CD14-positive monocyte (primary cell): ENCODE data around the gene CDH15. TPM values are rescaled to one million over a fixed set of nuclear protein-coding genes. Genes with fewer than 3 reads are reported as not detected.

Experiments
- DNase-seq, 3 donors: peaks; one replicate each; pipeline ENCODE4 v3.0.0-alpha.2; 2011 to 2022
- H2AFZ ChIP-seq: 2 replicates; pipeline ENCODE4 v1.6.0; 2012; ENCODE audit warnings: mild to moderate bottlenecking, low read depth, low read length, inconsistent platforms; ENCODE audit not compliant: insufficient read depth, poor library complexity, severe bottlenecking
- H3K27ac ChIP-seq, 2 donors: 1 replicate in 1 of 2; 2 replicates in 1 of 2; pipeline ENCODE4 v1.5.1; 2012 to 2013; ENCODE audit warnings: low read length in 2 of 2, control low read depth in 1 of 2, inconsistent platforms in 1 of 2, low read depth in 1 of 2, mild to moderate bottlenecking in 1 of 2
- H3K27me3 ChIP-seq, 2 donors: one replicate each; pipeline versions ENCODE4 v1.6.0 to v1.6.1; 2011 to 2013; ENCODE audit warnings: low read length in 2 of 2; ENCODE audit not compliant: control insufficient read depth in 2 of 2, insufficient read depth in 2 of 2
- H3K36me3 ChIP-seq, 2 donors: replicated peaks in 1 of 2; 1 replicate in 1 of 2; 2 replicates in 1 of 2; pipeline versions ENCODE4 v1.5.1 to v1.6.1; 2012 to 2013; ENCODE audit warnings: low read length in 2 of 2, control low read depth in 1 of 2, inconsistent platforms in 1 of 2, mild to moderate bottlenecking in 1 of 2; ENCODE audit not compliant: insufficient read depth in 2 of 2, control insufficient read depth in 1 of 2
- H3K4me1 ChIP-seq, 2 donors: 1 replicate in 1 of 2; 2 replicates in 1 of 2; pipeline versions ENCODE4 v1.5.1 to v1.6.1; 2012 to 2013; ENCODE audit warnings: low read length in 2 of 2, control low read depth in 1 of 2, inconsistent platforms in 1 of 2, mild to moderate bottlenecking in 1 of 2, moderate library complexity in 1 of 2; ENCODE audit not compliant: insufficient read depth in 2 of 2, control insufficient read depth in 1 of 2
- H3K4me2 ChIP-seq: replicated peaks from 2 replicates; pipeline ENCODE3; 2012; ENCODE audit warnings: low read length, moderate library complexity, mild to moderate bottlenecking; ENCODE audit not compliant: poor library complexity, severe bottlenecking; ENCODE audit errors: extremely low read depth
- H3K4me3 ChIP-seq, 3 experiments: fragments of 200-600 bp in 1 of 3; sonication (generic) in 1 of 3; replicated peaks in 1 of 3; 1 replicate in 2 of 3; 2 replicates in 1 of 3; pipeline ENCODE4 v1.5.1; 2011 to 2013; ENCODE audit warnings: low read length in 3 of 3, mild to moderate bottlenecking in 3 of 3, control low read depth in 2 of 3, low read depth in 2 of 3, inconsistent platforms in 1 of 3, moderate library complexity in 1 of 3
- H3K79me2 ChIP-seq: 2 replicates; pipeline ENCODE4 v1.6.0; 2012; ENCODE audit warnings: mild to moderate bottlenecking, control low read depth, inconsistent platforms, low read length, moderate library complexity; ENCODE audit not compliant: insufficient read depth
- H3K9ac ChIP-seq: 2 replicates; pipeline ENCODE4 v1.6.0; 2017; ENCODE audit warnings: low read length, mild to moderate bottlenecking; ENCODE audit not compliant: insufficient read depth, poor library complexity, severe bottlenecking
- H3K9me3 ChIP-seq, 2 donors: replicated peaks in 1 of 2; 1 replicate in 1 of 2; 2 replicates in 1 of 2; pipeline versions ENCODE4 v1.5.1 to v1.6.1; 2012 to 2013; ENCODE audit warnings: low read length in 2 of 2, control low read depth in 1 of 2; ENCODE audit not compliant: control insufficient read depth in 1 of 2, insufficient read depth in 1 of 2
- H4K20me1 ChIP-seq: 2 replicates; pipeline ENCODE4 v1.6.0; 2012; ENCODE audit warnings: mild to moderate bottlenecking, low read length, control low read depth, moderate library complexity; ENCODE audit not compliant: insufficient read depth
- H3K27ac Mint-ChIP-seq, 7 donors: one replicate each; pipeline ENCODE4 v1.8.0; 2020; ENCODE audit warnings: mild to moderate bottlenecking in 7 of 7, mixed read lengths in 7 of 7, moderate library complexity in 6 of 7, inconsistent platforms in 2 of 7
- H3K27me3 Mint-ChIP-seq, 3 donors: one replicate each; pipeline ENCODE4 v1.8.0; 2021 to 2022; ENCODE audit warnings: low read depth in 3 of 3, mild to moderate bottlenecking in 3 of 3, mixed read lengths in 3 of 3, moderate library complexity in 3 of 3, inconsistent platforms in 1 of 3
- H3K36me3 Mint-ChIP-seq, 2 donors: one replicate each; pipeline ENCODE4 v1.8.0; 2020; ENCODE audit warnings: mixed read lengths in 2 of 2, inconsistent platforms in 1 of 2, mild to moderate bottlenecking in 1 of 2
- H3K4me1 Mint-ChIP-seq: one replicate; pipeline ENCODE4 v1.8.0; 2020; ENCODE audit warnings: mild to moderate bottlenecking, mixed read lengths
- H3K4me3 Mint-ChIP-seq, 2 donors: one replicate each; pipeline ENCODE4 v1.8.0; 2020; ENCODE audit warnings: mild to moderate bottlenecking in 2 of 2, mixed read lengths in 2 of 2, moderate library complexity in 1 of 2
- H3K9me3 Mint-ChIP-seq, 7 donors: one replicate each; pipeline ENCODE4 v1.8.0; 2020 to 2022; ENCODE audit warnings: mixed read lengths in 7 of 7, mild to moderate bottlenecking in 6 of 7, moderate library complexity in 6 of 7, inconsistent platforms in 2 of 7
- WGBS: methylation state at CpG from one replicate; pipeline ENCODE4 v1.1.5; 2013; ENCODE audit warnings: missing lambda C conversion rate; ENCODE audit not compliant: insufficient coverage; 5-methylcytosine and 5-hydroxymethylcytosine counted together
- intact Hi-C, 2 donors: fragments of 100-400 bp; cut with micrococcal nuclease; formaldehyde crosslinking; loops; one replicate each; pipeline versions ENCODE4 v1.15.0 to v1.15.1; 2023
- polyA plus RNA-seq, 3 donors: library from polyadenylated mRNA; depleted of rRNA in 1 of 3; unstranded in 2 of 3; stranded (reverse) in 1 of 3; fragments of 300-500 nt in 2 of 3; fragments of >200 nt in 1 of 3; fragmentation: Illumina TruSeq in 2 of 3; gene quantifications; 1 replicate in 2 of 3; 2 replicates in 1 of 3; pipeline ENCODE4 v1.2.3, GENCODE V29; 2012 to 2021
- TF ChIP-seq, protein P1 (sequence below): fragments of 200-600 bp; IDR thresholded peaks from one replicate; pipeline ENCODE4 v1.8.0; 2022; ENCODE audit warnings: antibody characterized with exemption, mild to moderate bottlenecking

Gene CDH15
- polyA plus RNA-seq, 3 donors: not detected

DNA sequence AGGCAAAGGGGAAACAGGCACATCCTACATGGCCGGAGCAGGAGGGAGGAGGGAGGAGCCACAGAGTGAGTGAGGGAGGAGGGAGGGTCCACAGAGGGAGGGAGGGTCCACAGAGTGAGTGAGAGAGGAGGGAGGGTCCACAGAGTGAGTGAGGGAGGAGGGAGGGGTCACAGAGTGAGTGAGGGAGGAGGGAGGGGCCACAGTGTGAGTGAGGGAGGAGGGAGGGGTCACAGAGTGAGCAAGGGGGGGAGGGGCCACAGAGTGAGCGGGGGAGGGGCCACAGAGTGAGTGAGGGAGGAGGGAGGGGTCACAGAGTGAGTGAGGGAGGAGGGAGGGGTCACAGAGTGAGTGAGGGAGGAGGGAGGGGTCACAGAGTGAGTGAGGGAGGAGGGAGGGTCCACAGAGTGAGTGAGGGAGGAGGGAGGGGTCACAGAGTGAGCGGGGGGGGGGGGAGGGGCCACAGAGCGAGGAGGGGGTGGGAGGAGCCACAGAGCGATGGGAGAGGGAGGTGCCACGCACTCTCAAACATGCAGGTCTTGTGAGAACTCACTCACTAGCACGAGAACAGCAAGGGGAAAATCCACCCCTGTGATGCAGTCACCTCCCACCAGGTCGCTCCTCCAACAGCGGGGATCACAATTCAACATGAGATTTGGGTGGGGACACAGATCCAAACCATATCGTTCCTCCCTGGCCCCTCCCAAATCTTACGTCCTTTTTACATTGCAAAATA is 24.3 kb upstream of the CDH15 start:
- Mint-ChIP-seq H3K4me3 (no peak overlapping the region), H3K9me3 (peaks cover 6 to 30% (median 22%) of the 10 kb centered on the region in 7 donors), H3K27me3 (peaks cover 0 to 1% (median 0%) of the 10 kb centered on the region in 3 donors), H3K4me1 (no peaks in the 10 kb centered on the region), H3K27ac (peak overlapping the region in 1 of 7 donors; percentile 56), H3K36me3 (peaks cover 61 to 87% of the 10 kb centered on the region in 2 donors)
- Histone ChIP-seq H3K4me2 (no peak overlapping the region), H3K9me3 (peaks cover 0 to 32% of the 10 kb centered on the region in 2 donors), H3K27ac (no peak overlapping the region), H3K79me2 (no peaks in the 10 kb centered on the region), H3K9ac (no peak overlapping the region), H3K27me3 (no peaks in the 10 kb centered on the region), H3K4me1 (no peaks in the 10 kb centered on the region), H3K36me3 (peaks cover 57 to 93% of the 10 kb centered on the region in 2 donors), H4K20me1 (peaks cover 10% of the 10 kb centered on the region), H3K4me3 (no peak overlapping the region), H2AFZ (no peak overlapping the region)
- WGBS: 72% methylated on average over 6 of the region's 11 CpGs
- intact Hi-C loops: no loop called here
- TF ChIP-seq, protein P1, sequence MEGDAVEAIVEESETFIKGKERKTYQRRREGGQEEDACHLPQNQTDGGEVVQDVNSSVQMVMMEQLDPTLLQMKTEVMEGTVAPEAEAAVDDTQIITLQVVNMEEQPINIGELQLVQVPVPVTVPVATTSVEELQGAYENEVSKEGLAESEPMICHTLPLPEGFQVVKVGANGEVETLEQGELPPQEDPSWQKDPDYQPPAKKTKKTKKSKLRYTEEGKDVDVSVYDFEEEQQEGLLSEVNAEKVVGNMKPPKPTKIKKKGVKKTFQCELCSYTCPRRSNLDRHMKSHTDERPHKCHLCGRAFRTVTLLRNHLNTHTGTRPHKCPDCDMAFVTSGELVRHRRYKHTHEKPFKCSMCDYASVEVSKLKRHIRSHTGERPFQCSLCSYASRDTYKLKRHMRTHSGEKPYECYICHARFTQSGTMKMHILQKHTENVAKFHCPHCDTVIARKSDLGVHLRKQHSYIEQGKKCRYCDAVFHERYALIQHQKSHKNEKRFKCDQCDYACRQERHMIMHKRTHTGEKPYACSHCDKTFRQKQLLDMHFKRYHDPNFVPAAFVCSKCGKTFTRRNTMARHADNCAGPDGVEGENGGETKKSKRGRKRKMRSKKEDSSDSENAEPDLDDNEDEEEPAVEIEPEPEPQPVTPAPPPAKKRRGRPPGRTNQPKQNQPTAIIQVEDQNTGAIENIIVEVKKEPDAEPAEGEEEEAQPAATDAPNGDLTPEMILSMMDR: no peak
- no peak for DNase-seq

DNA sequence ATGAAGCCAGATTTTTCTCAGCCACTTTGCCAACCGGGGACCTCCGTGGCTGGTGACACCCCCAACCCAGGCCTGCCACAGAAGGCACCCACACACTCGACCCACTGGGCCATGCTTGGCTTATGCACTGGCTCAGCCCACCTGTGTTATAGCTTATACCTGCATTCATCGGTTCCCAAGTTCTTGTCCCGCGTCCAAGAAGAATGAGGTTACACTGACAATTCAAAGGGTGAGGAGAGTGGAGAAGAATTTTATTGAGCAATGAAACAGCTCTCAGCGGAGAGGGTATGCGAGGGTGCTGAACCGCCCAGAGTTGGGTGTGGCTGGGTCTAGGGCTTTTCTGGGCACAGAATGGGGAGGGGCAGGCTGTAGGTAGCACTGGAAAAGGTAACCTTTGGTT is 22.2 kb upstream of the CDH15 start:
- H3K36me3 ChIP-seq: peaks cover 52 to 77% of the 10 kb centered on the region in 2 donors
- no peak overlapping the region for H3K4me3 Mint-ChIP-seq

More for the DNA sequence above, 22.2 kb upstream of the CDH15 start:
- H3K9me3 Mint-ChIP-seq: peaks cover 6 to 30% (median 22%) of the 10 kb centered on the region in 7 donors
- peaks cover 55 to 77% of the 10 kb centered on the region in 2 donors for H3K36me3 Mint-ChIP-seq
- TF ChIP-seq, protein P1: no peak
- Histone ChIP-seq H3K27ac (no peak overlapping the region), H3K9ac (no peak overlapping the region), H3K79me2 (no peaks in the 10 kb centered on the region), H3K4me3 (no peak overlapping the region), H3K9me3 (peaks cover 0 to 32% of the 10 kb centered on the region in 2 donors), H2AFZ (no peak overlapping the region), H4K20me1 (no peaks in the 10 kb centered on the region), H3K4me1 (no peaks in the 10 kb centered on the region), H3K4me2 (no peak overlapping the region), H3K27me3 (no peaks in the 10 kb centered on the region)
- no peak for DNase-seq
- H3K27me3 Mint-ChIP-seq: no peaks in the 10 kb centered on the region
- peaks cover 6% of the 10 kb centered on the region for H3K4me1 Mint-ChIP-seq
- WGBS: 100% methylated on average over 9 of the region's 9 CpGs
- peak overlapping the region in 2 of 7 donors; percentile 9 to 63 for H3K27ac Mint-ChIP-seq
- intact Hi-C loops: no loop called here
